ENCODE measurements around the gene SMIM14. TPM values are rescaled to one million over a fixed set of nuclear protein-coding genes. Genes with fewer than 3 reads are reported as not detected.
"Not testable (repeated sequence)": the region's sequence is repeated elsewhere in the genome, so short reads cannot be mapped to it uniquely, and the experiment has no call there.

SMIM14 gene
- polyA plus RNA-seq, 6 donors from 2014 or later: 236 to 487 (median 451) TPM

GRCh38 chr4:39636531-39637184 is 2.0 kb downstream of the SMIM14 start:
- peak overlapping the region; percentile 92 to 99 (median 96) for H3K27ac Mint-ChIP-seq
- DNase-seq: no peak
- peaks cover 0 to 8% of the 10 kb centered on the region in 2 donors for H3K36me3 Mint-ChIP-seq
- peak overlapping the region; percentile 88 to 99 (median 94) for H3K4me3 Mint-ChIP-seq
- peaks cover 32 to 69% (median 54%) of the 10 kb centered on the region in 3 donors for H3K4me1 Mint-ChIP-seq
- no peaks in the 10 kb centered on the region for H3K9me3 Mint-ChIP-seq
- H3K27me3 Mint-ChIP-seq: no peaks in the 10 kb centered on the region
- no peak for ATAC-seq (ENCODE audit: low read depth in 2 of 2)

DNA sequence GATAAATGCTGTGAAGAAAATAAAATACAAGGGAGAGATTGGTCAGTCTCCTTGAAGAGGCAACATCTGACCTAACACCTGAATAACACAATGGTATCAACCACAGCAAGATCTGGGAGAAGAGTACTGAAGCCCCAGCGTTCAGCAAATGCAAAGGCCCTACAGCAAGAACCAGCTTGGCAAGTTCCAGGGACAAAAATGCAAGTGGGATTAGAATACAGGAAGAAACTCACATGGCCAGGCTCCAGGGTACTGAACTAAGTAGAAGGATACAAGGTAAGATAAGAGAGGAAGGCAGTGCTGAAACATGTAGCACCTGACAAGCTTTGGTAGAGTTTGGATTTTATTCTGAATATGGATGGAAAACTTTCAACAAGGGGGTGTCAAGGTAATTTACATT is 3.6 kb downstream of the SMIM14 start:
- no peak for ATAC-seq (ENCODE audit: low read depth in 2 of 2)
- H3K9me3 Mint-ChIP-seq: no peaks in the 10 kb centered on the region
- H3K4me3 Mint-ChIP-seq: peak overlapping the region; percentile 75 to 99 (median 90)
- H3K36me3 Mint-ChIP-seq: peaks cover 0 to 8% of the 10 kb centered on the region in 2 donors
- H3K27me3 Mint-ChIP-seq: no peaks in the 10 kb centered on the region
- peaks cover 39 to 75% (median 60%) of the 10 kb centered on the region in 3 donors for H3K4me1 Mint-ChIP-seq
- DNase-seq: no peak
- peak overlapping the region in 5 of 6 donors; percentile 67 to 92 (median 71) for H3K27ac Mint-ChIP-seq

GRCh38 chr4:39631700-39632079 is 7.0 kb downstream of the SMIM14 start:
- peak; percentile 87 to 89 for ATAC-seq (ENCODE audit: low read depth in 2 of 2)
- H3K4me3 Mint-ChIP-seq: peak overlapping the region in 7 of 8 donors; percentile 16 to 99 (median 88)

GRCh38 chr4:39627413-39627812 is 11.3 kb downstream of the SMIM14 start:
- no peaks in the 10 kb centered on the region for H3K9me3 Mint-ChIP-seq
- H3K4me3 Mint-ChIP-seq: peak overlapping the region; percentile 70 to 93 (median 83)

More at GRCh38 chr4:39631700-39632079, 7.0 kb downstream of the SMIM14 start:
- no peaks in the 10 kb centered on the region for H3K27me3 Mint-ChIP-seq
- H3K9me3 Mint-ChIP-seq: no peaks in the 10 kb centered on the region
- H3K27ac Mint-ChIP-seq: peak overlapping the region; percentile 38 to 99 (median 94)
- DNase-seq: peak; percentile 76
- peaks cover 0 to 8% of the 10 kb centered on the region in 2 donors for H3K36me3 Mint-ChIP-seq
- peaks cover 49 to 85% (median 68%) of the 10 kb centered on the region in 3 donors for H3K4me1 Mint-ChIP-seq

GRCh38 chr4:39626913-39627312 is 11.8 kb downstream of the SMIM14 start:
- Mint-ChIP-seq H3K4me3 (peak overlapping the region; percentile 70 to 93 (median 83)), H3K4me1 (peaks cover 49 to 82% (median 58%) of the 10 kb centered on the region in 3 donors), H3K9me3 (no peaks in the 10 kb centered on the region), H3K36me3 (peaks cover 0 to 6% of the 10 kb centered on the region in 2 donors), H3K27ac (peak overlapping the region in 5 of 6 donors; percentile 80 to 97 (median 89)), H3K27me3 (no peaks in the 10 kb centered on the region)
- no peak for ATAC-seq (ENCODE audit: low read depth in 2 of 2)
- DNase-seq: no peak

More at GRCh38 chr4:39627413-39627812, 11.3 kb downstream of the SMIM14 start:
- peak overlapping the region in 4 of 6 donors; percentile 80 to 97 (median 88) for H3K27ac Mint-ChIP-seq
- ATAC-seq (ENCODE audit: low read depth in 2 of 2): no peak
- no peaks in the 10 kb centered on the region for H3K27me3 Mint-ChIP-seq
- DNase-seq: no peak
- H3K4me1 Mint-ChIP-seq: peaks cover 50 to 86% (median 63%) of the 10 kb centered on the region in 3 donors
- peaks cover 0 to 6% of the 10 kb centered on the region in 2 donors for H3K36me3 Mint-ChIP-seq

DNA sequence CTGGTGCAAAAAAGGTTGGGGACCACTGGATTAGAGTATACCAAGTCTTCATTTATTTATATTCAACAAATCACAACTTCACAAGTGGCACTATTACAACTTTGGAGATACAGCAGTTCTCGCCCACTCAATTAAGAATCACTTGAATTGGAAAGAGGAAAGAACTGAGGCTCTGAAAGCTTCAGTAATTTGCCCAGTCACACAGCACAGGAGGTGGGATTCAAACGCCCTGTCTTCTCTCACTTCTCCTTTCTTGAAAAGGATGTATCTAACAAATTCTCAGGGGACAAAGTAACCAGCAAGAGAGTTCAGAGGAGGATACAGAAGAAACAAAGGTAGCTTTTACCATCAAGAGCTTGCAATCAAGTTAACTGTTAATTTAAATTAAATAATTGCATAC is 12.4 kb downstream of the SMIM14 start:
- peak overlapping the region; percentile 42 to 97 (median 94) for H3K27ac Mint-ChIP-seq
- ATAC-seq (ENCODE audit: low read depth in 2 of 2): peak; percentile 92 to 95

GRCh38 chr4:39621582-39621981 is 17.1 kb downstream of the SMIM14 start:
- peak overlapping the region in 2 of 8 donors; percentile 33 to 51 for H3K4me3 Mint-ChIP-seq

More for the DNA sequence above, 12.4 kb downstream of the SMIM14 start:
- Mint-ChIP-seq H3K4me1 (peaks cover 49 to 81% (median 59%) of the 10 kb centered on the region in 3 donors), H3K36me3 (peaks cover 0 to 6% of the 10 kb centered on the region in 2 donors), H3K4me3 (peak overlapping the region; percentile 70 to 93 (median 83)), H3K27me3 (no peaks in the 10 kb centered on the region), H3K9me3 (no peaks in the 10 kb centered on the region)
- peak; percentile 83 for DNase-seq

DNA sequence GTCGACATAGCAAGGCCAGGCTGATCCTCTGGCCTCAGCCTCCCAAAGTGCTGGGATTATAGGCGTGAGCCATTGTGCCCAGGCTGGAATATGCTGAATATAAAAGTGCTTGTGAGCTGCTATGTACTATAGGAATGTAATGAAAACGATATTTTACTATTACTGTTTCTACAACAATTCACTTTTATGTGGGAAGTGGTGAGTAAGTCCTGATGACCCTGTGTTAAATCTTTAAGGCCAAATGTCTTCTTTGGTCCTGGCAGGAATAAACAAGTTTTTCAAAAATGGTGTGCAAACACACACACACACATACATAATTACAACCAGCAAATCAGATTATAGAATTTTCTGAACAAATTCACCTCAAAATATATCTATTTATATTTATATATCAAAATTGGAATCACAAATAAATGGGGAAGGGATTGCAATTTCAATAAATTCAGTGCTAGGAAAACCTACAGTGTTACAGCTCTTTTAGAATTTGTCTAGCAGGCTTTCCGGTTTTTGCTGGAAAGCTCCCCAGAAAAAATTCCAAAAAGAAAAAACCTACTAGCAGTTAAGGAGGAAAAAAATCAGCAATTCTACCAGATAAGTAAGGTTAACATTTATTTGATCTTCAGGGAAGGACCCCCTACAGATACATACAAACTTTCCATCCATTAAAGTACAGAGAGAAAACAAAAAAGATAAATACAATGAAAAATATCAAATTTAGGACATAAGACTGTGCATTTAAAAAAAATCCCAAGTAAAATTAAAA is 17.9 kb downstream of the SMIM14 start:
- H3K36me3 Mint-ChIP-seq: peaks cover 0 to 6% of the 10 kb centered on the region in 2 donors
- DNase-seq: no peak
- peaks cover 31 to 62% (median 41%) of the 10 kb centered on the region in 3 donors for H3K4me1 Mint-ChIP-seq
- peak overlapping the region in 2 of 6 donors; percentile 65 to 88 for H3K27ac Mint-ChIP-seq
- no peak for ATAC-seq (ENCODE audit: low read depth in 2 of 2)
- no peak overlapping the region for H3K4me3 Mint-ChIP-seq
- H3K9me3 Mint-ChIP-seq: no peaks in the 10 kb centered on the region
- no peaks in the 10 kb centered on the region for H3K27me3 Mint-ChIP-seq

More at GRCh38 chr4:39621582-39621981, 17.1 kb downstream of the SMIM14 start:
- Mint-ChIP-seq H3K4me1 (peaks cover 36 to 63% (median 49%) of the 10 kb centered on the region in 3 donors), H3K36me3 (peaks cover 0 to 6% of the 10 kb centered on the region in 2 donors), H3K9me3 (no peaks in the 10 kb centered on the region), H3K27me3 (no peaks in the 10 kb centered on the region), H3K27ac (peak overlapping the region in 2 of 6 donors; percentile 32 to 60)
- no peak for DNase-seq
- no peak for ATAC-seq (ENCODE audit: low read depth in 2 of 2)

DNA sequence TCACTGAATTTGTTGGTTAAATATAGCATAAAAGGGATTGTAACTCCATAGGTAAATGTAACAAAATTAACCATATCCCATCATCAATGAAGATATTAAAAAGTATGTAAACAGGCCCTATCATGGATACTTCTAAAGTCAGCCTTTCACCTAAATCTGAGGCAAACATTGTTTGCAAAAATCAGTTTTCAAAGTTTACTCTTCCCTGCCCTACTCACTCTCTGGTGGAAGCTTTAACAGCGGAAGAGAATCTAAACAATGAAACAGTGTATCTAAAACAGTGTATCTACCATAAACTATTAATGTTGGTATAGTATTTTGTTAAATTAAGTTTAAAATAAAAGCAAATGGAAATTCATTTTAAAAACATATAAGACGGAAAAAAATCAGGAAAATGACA is 21.1 kb downstream of the SMIM14 start:
- no peaks in the 10 kb centered on the region for H3K9me3 Mint-ChIP-seq
- no peaks in the 10 kb centered on the region for H3K27me3 Mint-ChIP-seq
- peak overlapping the region in 3 of 8 donors; percentile 53 to 67 (median 60) for H3K4me3 Mint-ChIP-seq
- peaks cover 0 to under 1% of the 10 kb centered on the region in 2 donors for H3K36me3 Mint-ChIP-seq
- peaks cover 28 to 60% (median 40%) of the 10 kb centered on the region in 3 donors for H3K4me1 Mint-ChIP-seq
- H3K27ac Mint-ChIP-seq: peak overlapping the region in 5 of 6 donors; percentile 8 to 82 (median 66)
- no peak for ATAC-seq (ENCODE audit: low read depth in 2 of 2)
- DNase-seq: no peak

GRCh38 chr4:39616651-39617050 is 22.0 kb downstream of the SMIM14 start:
- no peaks in the 10 kb centered on the region for H3K27me3 Mint-ChIP-seq
- no peaks in the 10 kb centered on the region for H3K9me3 Mint-ChIP-seq
- H3K36me3 Mint-ChIP-seq: no peaks in the 10 kb centered on the region
- peak overlapping the region in 4 of 6 donors; percentile 15 to 82 (median 40) for H3K27ac Mint-ChIP-seq
- no peak overlapping the region for H3K4me3 Mint-ChIP-seq
- peaks cover 36 to 68% (median 49%) of the 10 kb centered on the region in 3 donors for H3K4me1 Mint-ChIP-seq
- ATAC-seq (ENCODE audit: low read depth in 2 of 2) (no peak), DNase-seq (no peak)

DNA sequence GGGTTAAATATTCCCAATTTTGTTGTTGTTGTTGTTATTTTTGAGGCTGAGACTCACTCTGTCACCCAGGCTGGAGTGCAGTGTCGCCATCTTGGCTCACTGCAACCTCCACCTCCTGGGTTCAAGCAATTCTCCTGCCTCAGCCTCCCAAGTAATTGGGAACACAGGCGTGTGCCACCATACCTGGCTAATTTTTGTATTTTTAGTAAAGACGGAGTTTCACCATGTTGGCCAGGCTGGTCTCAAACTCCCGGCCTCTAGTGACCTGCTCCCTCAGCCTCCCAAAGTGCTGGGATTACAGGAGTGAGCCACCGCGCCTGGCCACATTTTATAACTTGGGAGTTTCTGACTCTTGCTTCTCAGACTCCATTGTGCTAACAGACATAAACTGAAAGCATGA is 22.6 kb downstream of the SMIM14 start:
- not testable (repeated sequence) for H3K4me3 Mint-ChIP-seq; H3K9me3 Mint-ChIP-seq; H3K36me3 Mint-ChIP-seq; DNase-seq; H3K27me3 Mint-ChIP-seq; ATAC-seq (ENCODE audit: low read depth in 2 of 2)
- Mint-ChIP-seq H3K4me1 (peaks cover 37 to 65% (median 47%) of the 10 kb centered on the region in 3 donors), H3K27ac (peak overlapping the region in 5 of 6 donors; percentile 4 to 82 (median 57))

GRCh38 chr4:39614487-39615162 is 24.0 kb downstream of the SMIM14 start:
- Mint-ChIP-seq H3K9me3 (no peaks in the 10 kb centered on the region), H3K27me3 (no peaks in the 10 kb centered on the region), H3K4me3 (no peak overlapping the region), H3K36me3 (no peaks in the 10 kb centered on the region), H3K4me1 (peaks cover 42 to 77% (median 55%) of the 10 kb centered on the region in 3 donors), H3K27ac (peak overlapping the region in 3 of 6 donors; percentile 56 to 87 (median 60))
- DNase-seq: no peak
- no peak for ATAC-seq (ENCODE audit: low read depth in 2 of 2)
